ENCODE data around the gene DIPK1B. TPM values are rescaled to one million over a fixed set of nuclear protein-coding genes. Genes with fewer than 3 reads are reported as not detected.
A peak's percentile ranks its signal among the peaks of the same experiment; 100 is the strongest.

Gene DIPK1B
- total RNA-seq, 6 donors from 2014 or later = 9.7 to 24.1 (median 17.0) TPM

- ATAC-seq (ENCODE audit: low FRiP score in 2 of 2) (no peak), DNase-seq (peak in 1 of 2 donors; percentile 85)
- 24 to 43% methylated on average over 12 to 32 of the region's 37 CpGs for WGBS, 2 donors
- H3K4me3 ChIP-seq = peak overlapping the region in 1 of 4 donors; percentile 12
- TF ChIP-seq POLR2A (IDR thresholded peaks at IDR 0.05) (no peak), CTCF (IDR thresholded peaks at IDR 0.05) (no peak), EP300 (IDR thresholded peaks at IDR 0.05) (no peak), POLR2AphosphoS5 (IDR thresholded peaks at IDR 0.05) (no peak)
- peaks cover 0 to 27% (median 12%) of the 10 kb centered on the region in 4 donors for H3K27me3 ChIP-seq
- no peaks in the 10 kb centered on the region for H3K9me3 ChIP-seq
- no peaks in the 10 kb centered on the region for H3K36me3 ChIP-seq
- no peak overlapping the region for H3K27ac ChIP-seq
- H3K4me1 ChIP-seq = peaks cover 4 to 33% (median 20%) of the 10 kb centered on the region in 4 donors
Observed at GRCh38 chr9:136740971-136741882, 28.9 kb downstream of the DIPK1B start.

GRCh38 chr9:136741883-136742571 lies 29.7 kb downstream of the DIPK1B start:
- DNase-seq (peak; percentile 36 to 85), ATAC-seq (ENCODE audit: low FRiP score in 2 of 2) (no peak)
- Histone ChIP-seq H3K4me3 (peak overlapping the region in 1 of 4 donors; percentile 12), H3K27ac (no peak overlapping the region), H3K4me1 (peaks cover 4 to 33% (median 20%) of the 10 kb centered on the region in 4 donors), H3K9me3 (no peaks in the 10 kb centered on the region), H3K36me3 (no peaks in the 10 kb centered on the region), H3K27me3 (peaks cover 0 to 27% (median 12%) of the 10 kb centered on the region in 4 donors)
- TF ChIP-seq CTCF (IDR thresholded peaks at IDR 0.05) = no peak
- TF ChIP-seq POLR2A (IDR thresholded peaks at IDR 0.05) = no peak
- no peak for TF ChIP-seq POLR2AphosphoS5 (IDR thresholded peaks at IDR 0.05)
- TF ChIP-seq EP300 (IDR thresholded peaks at IDR 0.05) = no peak
- 27% methylated on average over 15 to 32 of the region's 32 CpGs for WGBS, 2 donors

- H3K27me3 ChIP-seq = peaks cover 0 to 27% (median 12%) of the 10 kb centered on the region in 4 donors
- H3K4me1 ChIP-seq = peaks cover 4 to 33% (median 20%) of the 10 kb centered on the region in 4 donors
- peak within 1 kb of the TSS in 1 of 4 donors; percentile 12 for H3K4me3 ChIP-seq
- WGBS, 2 donors = 51 to 63% methylated on average over 4 to 13 of the region's 25 CpGs
- DNase-seq (peak in 1 of 2 donors; percentile 83), ATAC-seq (ENCODE audit: low FRiP score in 2 of 2) (no peak)
- no peaks in the 10 kb centered on the region for H3K9me3 ChIP-seq
- no peak within 1 kb of the TSS for H3K27ac ChIP-seq
- H3K36me3 ChIP-seq = no peaks in the 10 kb centered on the region
- peak in 1 of 6 experiments; percentile 28 for TF ChIP-seq CTCF (IDR thresholded peaks at IDR 0.05)
- no peak for TF ChIP-seq POLR2A (IDR thresholded peaks at IDR 0.05)
- no peak for TF ChIP-seq POLR2AphosphoS5 (IDR thresholded peaks at IDR 0.05)
- TF ChIP-seq EP300 (IDR thresholded peaks at IDR 0.05) = no peak
Observed at GRCh38 chr9:136742591-136743391, 30.4 kb downstream of the DIPK1B start, which contains the start of gene LCN10. TSS of gene LCN10 (minus strand) at chr9:136742940. CDS start at chr9:136742903, 37 bp downstream.

- DNase-seq = peak in 1 of 2 donors; percentile 55
- no peaks in the 10 kb centered on the region for H3K36me3 ChIP-seq
- no peak overlapping the region for H3K27ac ChIP-seq
- no peak for ATAC-seq (ENCODE audit: low FRiP score in 2 of 2)
- no peak overlapping the region for H3K4me3 ChIP-seq
- peaks cover 4 to 33% (median 22%) of the 10 kb centered on the region in 4 donors for H3K4me1 ChIP-seq
- no peaks in the 10 kb centered on the region for H3K9me3 ChIP-seq
- no peak for TF ChIP-seq POLR2AphosphoS5 (IDR thresholded peaks at IDR 0.05)
- TF ChIP-seq EP300 (IDR thresholded peaks at IDR 0.05) = no peak
- TF ChIP-seq CTCF (IDR thresholded peaks at IDR 0.05) = no peak
- no peak for TF ChIP-seq POLR2A (IDR thresholded peaks at IDR 0.05)
- WGBS, 2 donors = 93 to 94% methylated on average over 13 to 16 of the region's 16 CpGs
- H3K27me3 ChIP-seq = peaks cover 0 to 27% (median 12%) of the 10 kb centered on the region in 4 donors
Observed at GRCh38 chr9:136743639-136744211, 31.4 kb downstream of the DIPK1B start.
